Neural cell (in vitro differentiated cells): ENCODE data around the gene LCAT. TPM values are rescaled to one million over a fixed set of nuclear protein-coding genes. Genes with fewer than 3 reads are reported as not detected.

Experiments used
- H2AFZ ChIP-seq: fragments of 200-600, 300-800 bp; sonication (generic), shearing (Covaris generic); 2 replicates; pipeline ENCODE4 v1.6.0; 2014; ENCODE audit warnings: low read depth, mild to moderate bottlenecking, antibody characterized with exemption, low read length, moderate library complexity
- H3F3A ChIP-seq: fragments of 200-600 bp; shearing (Covaris generic); 2 replicates; pipeline ENCODE4 v1.6.1; 2016; ENCODE audit warnings: mild to moderate bottlenecking, moderate library complexity, mixed read lengths, antibody characterized with exemption, low read length; ENCODE audit not compliant: insufficient read depth, poor library complexity, severe bottlenecking
- H3K27ac ChIP-seq: fragments of 200-600, 300-800 bp; sonication (generic), shearing (Covaris generic); 2 replicates; pipeline ENCODE4 v1.5.1; 2014; ENCODE audit warnings: mild to moderate bottlenecking, low read length, moderate library complexity
- H3K27me3 ChIP-seq: fragments of 300-800, 200-600 bp; sonication (generic), shearing (Covaris generic); 2 replicates; pipeline ENCODE4 v1.6.0; 2014; ENCODE audit warnings: mild to moderate bottlenecking, low read depth, low read length, moderate library complexity; ENCODE audit not compliant: insufficient read depth
- H3K36me3 ChIP-seq: fragments of 300-800, 200-600 bp; sonication (generic), shearing (Covaris generic); 2 replicates; pipeline ENCODE4 v1.5.1; 2014; ENCODE audit warnings: mild to moderate bottlenecking, antibody characterized with exemption, low read length, moderate library complexity; ENCODE audit not compliant: insufficient read depth
- H3K4me2 ChIP-seq: fragments of 300-800, 200-600 bp; sonication (generic), shearing (Covaris generic); 2 replicates; pipeline ENCODE4 v1.6.0; 2014; ENCODE audit warnings: mild to moderate bottlenecking, low read length
- H3K4me3 ChIP-seq: fragments of 300-800, 200-600 bp; sonication (generic), shearing (Covaris generic); 2 replicates; pipeline ENCODE4 v1.5.1; 2014; ENCODE audit warnings: mild to moderate bottlenecking, low read length, moderate library complexity
- H3K79me2 ChIP-seq: fragments of 200-600 bp; shearing (Covaris generic); replicated peaks from 2 replicates; pipeline ENCODE4 v1.6.0; 2014; ENCODE audit warnings: mild to moderate bottlenecking, low read length, moderate library complexity; ENCODE audit not compliant: insufficient read depth
- H3K9ac ChIP-seq: fragments of 300-800, 200-600 bp; sonication (generic), shearing (Covaris generic); 2 replicates; pipeline ENCODE4 v1.6.1; 2016; ENCODE audit warnings: mild to moderate bottlenecking, low read length, mixed read lengths
- H3K9me2 ChIP-seq: fragments of 200-600 bp; shearing (Covaris generic); 2 replicates; pipeline ENCODE4 v1.6.1; 2016; ENCODE audit warnings: mild to moderate bottlenecking, low read length, mixed read lengths; ENCODE audit not compliant: insufficient read depth
- H3K9me3 ChIP-seq: fragments of 200-600, 300-800 bp; sonication (generic), shearing (Covaris generic); 2 replicates; pipeline ENCODE4 v1.6.1; 2016; ENCODE audit warnings: mild to moderate bottlenecking, mixed run types, low read length, moderate library complexity, mixed read lengths
- H4K20me1 ChIP-seq: fragments of 200-600 bp; shearing (Covaris generic); 2 replicates; pipeline ENCODE4 v1.6.1; 2016; ENCODE audit warnings: mild to moderate bottlenecking, mixed run types; ENCODE audit not compliant: insufficient read depth
- CTCF ChIP-seq: fragments of 450-650 bp; IDR thresholded peaks from 2 replicates; pipeline ENCODE4 v1.5.1; 2014; ENCODE audit warnings: antibody characterized with exemption, mild to moderate bottlenecking, moderate library complexity; ENCODE audit not compliant: poor library complexity, severe bottlenecking
- EP300 ChIP-seq: fragments of 450-650 bp; conservative IDR thresholded peaks from 2 replicates; pipeline ENCODE4 v1.6.1; 2014; ENCODE audit warnings: antibody characterized with exemption, mild to moderate bottlenecking, moderate library complexity; ENCODE audit not compliant: poor library complexity, severe bottlenecking
- EZH2 ChIP-seq: fragments of 200-600, 300-800 bp; shearing (Covaris generic), sonication (generic); IDR thresholded peaks from 2 replicates; pipeline ENCODE4 v1.6.1; 2014; ENCODE audit warnings: antibody characterized with exemption, low read length, borderline replicate concordance, mild to moderate bottlenecking; ENCODE audit not compliant: insufficient read depth, poor library complexity, severe bottlenecking
- MXI1 ChIP-seq: fragments of 450-650 bp; conservative IDR thresholded peaks from 2 replicates; pipeline ENCODE4 v1.6.1; 2014; ENCODE audit warnings: antibody characterized with exemption, mild to moderate bottlenecking; ENCODE audit not compliant: poor library complexity, severe bottlenecking
- POLR2AphosphoS5 ChIP-seq: IDR thresholded peaks from 2 replicates; pipeline ENCODE4 v1.6.1; 2012
- RAD21 ChIP-seq: fragments of 450-650 bp; conservative IDR thresholded peaks from 2 replicates; pipeline ENCODE4 v1.6.1; 2014; ENCODE audit warnings: antibody characterized with exemption, mild to moderate bottlenecking, moderate library complexity
- REST ChIP-seq: IDR thresholded peaks from 2 replicates; pipeline ENCODE4 v1.6.1; 2012; ENCODE audit warnings: borderline replicate concordance
- SMC3 ChIP-seq: fragments of 450-650 bp; conservative IDR thresholded peaks from 2 replicates; pipeline ENCODE4 v1.6.1; 2014; ENCODE audit warnings: antibody characterized with exemption, mild to moderate bottlenecking, moderate library complexity; ENCODE audit not compliant: poor library complexity
- TAF1 ChIP-seq: IDR thresholded peaks from 2 replicates; pipeline ENCODE4 v1.6.1; 2012; ENCODE audit warnings: low read depth
- polyA plus RNA-seq: library from polyadenylated mRNA; depleted of rRNA; stranded (reverse); fragments of >200 nt; gene quantifications from 2 replicates; pipeline ENCODE4 v1.2.3, GENCODE V29; 2014

The LCAT gene
- polyA plus RNA-seq, 1 donor from 2014 or later: 0.32 TPM

GRCh38 chr16:67902831-67903230, 41.1 kb downstream of the LCAT start:
- no peaks in the 10 kb centered on the region for H3K9me3 ChIP-seq
- H4K20me1 ChIP-seq: no peaks in the 10 kb centered on the region
- no peaks in the 10 kb centered on the region for H3K79me2 ChIP-seq
- no peak overlapping the region for H3K4me2 ChIP-seq
- H3K27ac ChIP-seq: no peak overlapping the region
- H3F3A ChIP-seq: no peaks in the 10 kb centered on the region
- H3K9ac ChIP-seq: no peak overlapping the region
- H3K4me3 ChIP-seq: no peak overlapping the region
- H2AFZ ChIP-seq: no peak overlapping the region
- no peaks in the 10 kb centered on the region for H3K9me2 ChIP-seq
- no peaks in the 10 kb centered on the region for H3K27me3 ChIP-seq
- no peaks in the 10 kb centered on the region for H3K36me3 ChIP-seq
- TF ChIP-seq RAD21 (no peak), CTCF (no peak), TAF1 (no peak), MXI1 (no peak), EP300 (no peak), REST (no peak), EZH2 (no peak), POLR2AphosphoS5 (no peak), SMC3 (no peak)

GRCh38 chr16:67901734-67902133, 42.2 kb downstream of the LCAT start:
- Histone ChIP-seq H4K20me1 (no peaks in the 10 kb centered on the region), H3F3A (no peaks in the 10 kb centered on the region), H3K4me2 (no peak overlapping the region), H3K9me3 (no peaks in the 10 kb centered on the region), H3K9me2 (no peaks in the 10 kb centered on the region), H3K27ac (no peak overlapping the region), H3K4me3 (no peak overlapping the region), H3K79me2 (no peaks in the 10 kb centered on the region), H3K27me3 (no peaks in the 10 kb centered on the region), H3K9ac (no peak overlapping the region), H3K36me3 (no peaks in the 10 kb centered on the region), H2AFZ (no peak overlapping the region)
- no peak for TF ChIP-seq EP300
- TF ChIP-seq CTCF: no peak
- TF ChIP-seq POLR2AphosphoS5: no peak
- TF ChIP-seq RAD21: no peak
- TF ChIP-seq MXI1: no peak
- no peak for TF ChIP-seq SMC3
- no peak for TF ChIP-seq EZH2
- no peak for TF ChIP-seq REST
- TF ChIP-seq TAF1: no peak
